B cell (primary cell): ENCODE results near the gene COL8A2.

Experiments used
- CTCF ChIP-seq: fragments of 200-600 bp; IDR thresholded peaks from one replicate; pipeline ENCODE4 v1.8.0; 2022; ENCODE audit warnings: antibody characterized with exemption, mild to moderate bottlenecking
- EZH2 ChIP-seq: IDR thresholded peaks from 2 replicates; pipeline ENCODE4 v1.6.1; 2012; ENCODE audit warnings: borderline replicate concordance, low read depth, mild to moderate bottlenecking, moderate library complexity, low read length; ENCODE audit not compliant: insufficient read depth, poor library complexity, severe bottlenecking

GRCh38 chr1:36135330-36135667, 10.3 kb upstream of the COL8A2 start:
- TF ChIP-seq CTCF (no peak), EZH2 (no peak)
